ENCODE data around the gene WDR19. TPM values are rescaled to one million over a fixed set of nuclear protein-coding genes. Genes with fewer than 3 reads are reported as not detected.
"Not testable (repeated sequence)": the region's sequence is repeated elsewhere in the genome, so short reads cannot be mapped to it uniquely, and the experiment has no call there.

Gene WDR19
- total RNA-seq, 2 donors from 2014 or later: 46.6 to 66.0 TPM

DNA sequence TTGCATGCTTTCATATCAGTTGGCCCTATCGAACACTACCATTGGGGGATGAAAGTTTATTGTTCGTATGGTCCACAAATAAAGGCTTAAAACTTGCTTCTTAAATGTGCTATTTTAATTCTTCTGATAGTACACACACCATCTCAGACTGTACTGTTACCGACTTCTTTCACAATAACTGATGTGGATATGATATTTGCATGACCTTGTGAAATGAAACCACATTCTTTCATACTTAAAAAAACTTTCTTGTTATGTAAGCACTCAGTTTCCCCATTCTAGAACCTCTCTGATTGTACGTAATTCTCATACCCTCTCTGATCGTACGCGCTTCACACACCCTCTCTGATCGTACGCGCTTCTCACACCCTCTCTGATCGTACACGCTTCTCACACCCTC is 12.0 kb upstream of the WDR19 start:
- no peak for DNase-seq (ENCODE audit: low spot score)
- no peak overlapping the region for H3K4me3 ChIP-seq
- no peak overlapping the region for H3K27ac ChIP-seq
- no peaks in the 10 kb centered on the region for H3K27me3 ChIP-seq (replicated peaks; ENCODE audit: insufficient read depth)
- ATAC-seq (ENCODE audit: insufficient number of reproducible peaks, low FRiP score, low read depth): no peak
- H3K9me3 ChIP-seq: no peaks in the 10 kb centered on the region
- H3K36me3 ChIP-seq: no peaks in the 10 kb centered on the region
- TF ChIP-seq, protein P1, sequence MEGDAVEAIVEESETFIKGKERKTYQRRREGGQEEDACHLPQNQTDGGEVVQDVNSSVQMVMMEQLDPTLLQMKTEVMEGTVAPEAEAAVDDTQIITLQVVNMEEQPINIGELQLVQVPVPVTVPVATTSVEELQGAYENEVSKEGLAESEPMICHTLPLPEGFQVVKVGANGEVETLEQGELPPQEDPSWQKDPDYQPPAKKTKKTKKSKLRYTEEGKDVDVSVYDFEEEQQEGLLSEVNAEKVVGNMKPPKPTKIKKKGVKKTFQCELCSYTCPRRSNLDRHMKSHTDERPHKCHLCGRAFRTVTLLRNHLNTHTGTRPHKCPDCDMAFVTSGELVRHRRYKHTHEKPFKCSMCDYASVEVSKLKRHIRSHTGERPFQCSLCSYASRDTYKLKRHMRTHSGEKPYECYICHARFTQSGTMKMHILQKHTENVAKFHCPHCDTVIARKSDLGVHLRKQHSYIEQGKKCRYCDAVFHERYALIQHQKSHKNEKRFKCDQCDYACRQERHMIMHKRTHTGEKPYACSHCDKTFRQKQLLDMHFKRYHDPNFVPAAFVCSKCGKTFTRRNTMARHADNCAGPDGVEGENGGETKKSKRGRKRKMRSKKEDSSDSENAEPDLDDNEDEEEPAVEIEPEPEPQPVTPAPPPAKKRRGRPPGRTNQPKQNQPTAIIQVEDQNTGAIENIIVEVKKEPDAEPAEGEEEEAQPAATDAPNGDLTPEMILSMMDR (IDR thresholded peaks at IDR 0.05): no peak
- H3K4me1 ChIP-seq (ENCODE audit: control insufficient read depth in 1 of 2, low read depth in 2 of 2): no peaks in the 10 kb centered on the region

DNA sequence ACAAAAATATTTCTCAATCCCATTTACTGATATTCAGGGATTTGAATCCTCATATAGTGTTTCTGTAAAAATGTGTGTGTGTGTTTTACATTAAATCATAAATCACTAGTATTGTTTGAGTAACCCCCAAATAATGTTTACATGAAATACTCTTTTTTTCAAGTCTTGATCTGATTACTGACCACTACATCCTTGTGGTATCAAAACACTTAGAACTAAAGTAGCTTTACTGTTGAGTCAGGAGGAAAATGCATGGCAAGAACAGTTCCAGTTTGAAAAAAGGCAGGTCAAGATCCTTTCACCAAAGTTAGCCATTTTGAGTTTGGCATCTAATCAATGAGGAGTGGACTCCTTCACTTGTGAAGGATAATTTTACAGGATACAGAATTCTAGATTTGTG is 3.6 kb upstream of the WDR19 start:
- ATAC-seq (ENCODE audit: insufficient number of reproducible peaks, low FRiP score, low read depth): no peak
- TF ChIP-seq, protein P1 (IDR thresholded peaks at IDR 0.05): no peak
- no peaks in the 10 kb centered on the region for H3K9me3 ChIP-seq
- no peaks in the 10 kb centered on the region for H3K36me3 ChIP-seq
- no peak for DNase-seq (ENCODE audit: low spot score)
- no peaks in the 10 kb centered on the region for H3K27me3 ChIP-seq (replicated peaks; ENCODE audit: insufficient read depth)
- H3K27ac ChIP-seq: no peak overlapping the region
- peaks cover 5 to 11% of the 10 kb centered on the region in 2 donors for H3K4me1 ChIP-seq (ENCODE audit: control insufficient read depth in 1 of 2, low read depth in 2 of 2)
- no peak overlapping the region for H3K4me3 ChIP-seq

DNA sequence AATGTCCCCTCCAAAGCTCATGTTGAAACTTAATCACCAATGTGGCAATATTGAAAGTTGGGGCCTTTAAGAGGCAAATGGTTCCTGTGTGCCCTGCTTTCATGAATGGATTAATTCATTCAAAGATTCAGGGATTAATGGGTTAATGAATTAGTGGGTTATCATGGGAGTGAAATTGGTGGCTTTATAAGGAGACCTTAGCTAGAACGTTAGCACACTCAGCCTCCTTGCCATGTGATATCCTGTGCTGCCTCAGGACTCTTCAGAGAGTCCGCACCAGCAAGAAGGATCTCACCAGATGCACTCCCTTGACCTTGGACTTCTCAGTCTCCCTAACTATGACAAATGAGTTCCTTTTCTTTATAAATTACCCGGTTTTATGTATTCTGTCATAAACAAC is 2.6 kb upstream of the WDR19 start:
- TF ChIP-seq, protein P1 (IDR thresholded peaks at IDR 0.05): no peak
- ATAC-seq (ENCODE audit: insufficient number of reproducible peaks, low FRiP score, low read depth): no peak
- H3K27ac ChIP-seq: no peak overlapping the region
- H3K9me3 ChIP-seq: no peaks in the 10 kb centered on the region
- no peaks in the 10 kb centered on the region for H3K27me3 ChIP-seq (replicated peaks; ENCODE audit: insufficient read depth)
- peaks cover 7 to 16% of the 10 kb centered on the region in 2 donors for H3K4me1 ChIP-seq (ENCODE audit: control insufficient read depth in 1 of 2, low read depth in 2 of 2)
- H3K36me3 ChIP-seq: no peaks in the 10 kb centered on the region
- H3K4me3 ChIP-seq: no peak overlapping the region
- no peak for DNase-seq (ENCODE audit: low spot score)

DNA sequence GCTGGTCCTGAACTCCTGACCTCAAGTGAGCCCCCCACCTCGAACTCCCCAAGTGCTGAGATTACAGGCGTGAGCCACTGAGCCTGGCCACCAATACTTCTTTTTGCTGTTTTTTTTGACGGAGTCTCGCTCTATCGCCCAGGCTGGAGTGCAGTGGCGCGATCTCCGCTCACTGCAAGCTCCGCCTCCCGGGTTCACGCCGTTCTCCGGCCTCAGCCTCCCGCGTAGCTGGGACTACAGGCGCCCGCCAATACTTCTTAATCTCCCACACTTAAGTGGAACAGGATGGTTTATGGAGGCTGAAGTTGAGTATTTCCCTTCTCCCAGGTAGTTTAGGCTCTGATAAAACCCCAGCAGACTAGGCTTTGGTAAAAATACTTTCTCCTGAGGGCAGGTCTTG is 1.7 kb upstream of the WDR19 start:
- H3K4me1 ChIP-seq (ENCODE audit: control insufficient read depth in 1 of 2, low read depth in 2 of 2): peaks cover 7 to 16% of the 10 kb centered on the region in 2 donors
- not testable (repeated sequence) for H3K4me3 ChIP-seq; ATAC-seq (ENCODE audit: insufficient number of reproducible peaks, low FRiP score, low read depth); DNase-seq (ENCODE audit: low spot score); H3K27me3 ChIP-seq (replicated peaks; ENCODE audit: insufficient read depth); H3K27ac ChIP-seq; H3K36me3 ChIP-seq; H3K9me3 ChIP-seq

DNA sequence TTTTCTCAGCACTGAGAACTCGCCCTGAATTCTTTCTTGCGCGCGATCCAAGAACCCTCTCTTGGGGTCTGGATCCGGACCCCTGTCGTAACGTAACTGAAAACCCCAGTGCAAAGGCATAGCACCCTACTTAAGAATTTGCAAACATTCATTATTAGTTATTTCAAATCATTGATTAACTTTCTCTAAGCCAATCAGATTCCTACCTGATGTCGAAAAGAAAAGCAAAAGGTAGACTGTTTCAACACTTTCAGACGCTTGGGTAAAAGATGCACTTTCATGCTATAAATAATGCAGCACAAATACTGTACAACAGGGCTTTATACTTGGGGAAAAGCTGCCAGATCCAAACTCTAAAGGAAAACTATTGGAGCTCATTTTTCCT is 817 bp upstream of the WDR19 start:
- Histone ChIP-seq H3K4me1 (ENCODE audit: control insufficient read depth in 1 of 2, low read depth in 2 of 2) (peaks cover 7 to 16% of the 10 kb centered on the region in 2 donors), H3K27ac (peak overlapping the region in 1 of 2 donors; percentile 56), H3K9me3 (no peaks in the 10 kb centered on the region), H3K36me3 (peaks cover 6% of the 10 kb centered on the region), H3K27me3 (replicated peaks; ENCODE audit: insufficient read depth) (no peaks in the 10 kb centered on the region), H3K4me3 (peak overlapping the region; percentile 99)
- no peak for DNase-seq (ENCODE audit: low spot score)
- TF ChIP-seq, protein P1 (IDR thresholded peaks at IDR 0.05): no peak
- no peak for ATAC-seq (ENCODE audit: insufficient number of reproducible peaks, low FRiP score, low read depth)

DNA sequence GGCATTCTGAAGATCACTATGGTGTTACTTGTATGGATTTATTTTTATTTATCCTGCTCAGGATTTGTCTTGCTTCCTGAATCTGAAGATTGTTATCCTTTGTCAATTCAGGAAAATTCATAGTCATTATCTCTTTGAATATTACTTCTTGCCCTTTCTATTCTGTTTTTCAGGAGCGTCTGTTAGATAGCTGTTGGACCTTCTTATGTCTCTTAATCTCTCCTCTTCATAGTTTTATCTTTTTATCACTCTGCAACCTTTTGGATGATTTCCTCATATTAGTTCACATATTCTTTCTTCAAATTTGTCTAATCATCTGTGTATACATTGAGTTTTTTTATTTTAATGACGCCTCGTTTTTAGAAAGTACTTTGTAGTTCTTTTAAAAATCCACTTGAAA is 19.6 kb downstream of the WDR19 start:
- no peak for ATAC-seq (ENCODE audit: insufficient number of reproducible peaks, low FRiP score, low read depth)
- no peaks in the 10 kb centered on the region for H3K27me3 ChIP-seq (replicated peaks; ENCODE audit: insufficient read depth)
- peaks cover 5 to 11% of the 10 kb centered on the region in 2 donors for H3K4me1 ChIP-seq (ENCODE audit: control insufficient read depth in 1 of 2, low read depth in 2 of 2)
- peaks cover 14% of the 10 kb centered on the region for H3K36me3 ChIP-seq
- H3K9me3 ChIP-seq: no peaks in the 10 kb centered on the region
- H3K27ac ChIP-seq: no peak overlapping the region
- DNase-seq (ENCODE audit: low spot score): no peak
- H3K4me3 ChIP-seq: no peak overlapping the region
- TF ChIP-seq, protein P1 (IDR thresholded peaks at IDR 0.05): no peak

Data from thoracic aorta (tissue), 2 donors.